Measurements from ENCODE around the gene AGAP1. TPM values are rescaled to one million over a fixed set of nuclear protein-coding genes. Genes with fewer than 3 reads are reported as not detected.

Gene AGAP1
- total and polyA plus RNA-seq, 2 donors (not counting 3 experiments of a cell fraction or from before 2014, with no cell fraction given), result 10.2 to 20.9 TPM

DNA sequence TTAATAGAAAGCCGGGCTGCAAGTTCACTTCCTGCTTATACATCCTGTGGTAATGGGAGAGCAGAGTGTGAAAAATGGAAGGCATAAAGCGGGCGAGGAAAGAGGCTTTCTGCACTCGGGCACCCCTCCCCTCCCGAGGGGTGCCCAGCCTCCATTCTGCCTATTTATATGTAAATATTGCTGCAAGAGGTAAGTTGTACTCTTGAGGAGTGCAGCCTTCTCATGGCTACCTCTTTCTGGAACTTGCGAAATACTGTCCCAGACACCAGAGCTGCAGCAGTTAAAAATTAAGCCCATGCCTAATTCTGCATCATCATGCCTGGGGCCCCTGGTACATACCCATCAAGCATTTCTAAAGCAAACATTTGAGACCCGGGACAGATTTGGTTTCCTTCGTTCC, 518.3 kb downstream of the AGAP1 start:
- Histone ChIP-seq H3K79me2 (ENCODE audit: control insufficient read depth, insufficient read depth, low read length) (no peaks in the 10 kb centered on the region), H3K4me3 (replicated peaks in 1 of 3; ENCODE audit: insufficient read depth in 1 of 3, low read depth in 1 of 3, low read length in 3 of 3) (no peak overlapping the region), H3K9me1 (replicated peaks; ENCODE audit: control insufficient read depth, extremely low read depth, insufficient read depth, low read length) (no peaks in the 10 kb centered on the region), H3K36me3 (ENCODE audit: control insufficient read depth in 2 of 2, extremely low read depth in 1 of 2, insufficient read depth in 2 of 2, low read length in 2 of 2) (no peaks in the 10 kb centered on the region), H2AFZ (ENCODE audit: low read depth, low read length) (no peak overlapping the region), H3K4me2 (ENCODE audit: insufficient read depth, low read length) (no peak overlapping the region), H3K27me3 (ENCODE audit: control insufficient read depth in 2 of 2, insufficient read depth in 2 of 2, low read length in 2 of 2) (no peaks in the 10 kb centered on the region), H4K20me1 (replicated peaks; ENCODE audit: control insufficient read depth, extremely low read depth, insufficient read depth, low read length) (no peaks in the 10 kb centered on the region), H3K9me3 (replicated peaks; ENCODE audit: control insufficient read depth, insufficient read depth, low read length) (no peaks in the 10 kb centered on the region), H3K9ac (replicated peaks; ENCODE audit: extremely low read depth, insufficient read depth, low read length) (no peak overlapping the region), H3K4me1 (ENCODE audit: control insufficient read depth, extremely low read depth, insufficient read depth, low read length) (no peaks in the 10 kb centered on the region), H3K27ac (ENCODE audit: insufficient read depth, low read depth, low read length) (no peak overlapping the region)
- TF ChIP-seq FOS (IDR thresholded peaks at IDR 0.05; ENCODE audit: borderline replicate concordance, insufficient read depth, low read length), result no peak
- TF ChIP-seq POLR2A (IDR thresholded peaks at IDR 0.05; ENCODE audit: low read depth, low read length), result no peak
- no peak for TF ChIP-seq POLR2AphosphoS5 (IDR thresholded peaks at IDR 0.05; ENCODE audit: insufficient read depth, low read depth, low read length)
- TF ChIP-seq, protein P1, sequence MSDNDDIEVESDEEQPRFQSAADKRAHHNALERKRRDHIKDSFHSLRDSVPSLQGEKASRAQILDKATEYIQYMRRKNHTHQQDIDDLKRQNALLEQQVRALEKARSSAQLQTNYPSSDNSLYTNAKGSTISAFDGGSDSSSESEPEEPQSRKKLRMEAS (IDR thresholded peaks at IDR 0.05; ENCODE audit: insufficient read depth, insufficient read length), result no peak
- no peak for TF ChIP-seq EZH2 (IDR thresholded peaks at IDR 0.05; ENCODE audit: borderline replicate concordance, low read depth, low read length, severe bottlenecking)
- no peak for TF ChIP-seq GATA2 (IDR thresholded peaks at IDR 0.05; ENCODE audit: insufficient read depth, insufficient read length, low read depth, low read length)
- dilution Hi-C loops (cut with MboI; ENCODE audit: extremely low pct_ligation_motif_present, low sequenced_read_pairs) (no loop called here), intact Hi-C loops (cut with micrococcal nuclease) (no loop called here)
- CTCF ChIA-PET, result no interaction called here
- FAIRE-seq (no peak), DNase-seq (ENCODE audit: low read depth, low spot score) (no peak)
- POLR2A ChIA-PET, result no interaction called here
- BruUV-seq (replicated peaks), result no TSS peak

DNA sequence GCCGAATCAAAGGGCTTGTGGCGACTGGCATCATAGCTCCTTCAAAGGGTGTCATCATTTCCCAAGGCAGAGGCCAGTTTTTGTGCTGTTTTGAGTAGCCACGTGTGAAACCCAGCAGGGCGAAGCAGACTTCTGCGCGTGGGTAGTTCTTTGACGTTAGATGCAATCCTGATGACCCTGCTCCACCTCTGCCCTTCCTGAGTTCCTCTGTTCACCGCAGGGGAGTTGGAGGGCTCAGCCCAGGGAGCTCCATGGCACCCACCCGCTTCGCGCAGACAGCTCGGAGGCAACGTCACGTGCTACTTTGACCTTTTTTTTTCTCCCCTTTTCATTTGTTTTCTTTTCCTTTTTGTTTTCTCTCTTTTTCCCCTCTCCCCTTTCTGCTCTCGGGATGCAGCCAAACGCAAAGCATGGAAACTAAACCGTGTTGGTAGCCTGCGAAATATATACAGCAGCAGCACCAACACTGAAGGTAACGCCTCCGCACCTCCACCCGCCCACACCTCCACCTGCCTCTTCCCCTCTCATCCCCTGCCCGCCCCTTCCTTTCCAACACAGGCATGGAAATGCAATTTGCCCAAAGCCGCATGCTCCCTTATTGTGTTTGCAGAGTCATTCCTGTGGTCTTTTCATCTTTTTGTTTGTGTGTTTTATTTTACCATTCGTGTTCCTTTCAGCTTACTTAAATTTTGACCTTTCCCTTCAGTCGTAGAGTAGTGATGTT, 520.7 kb downstream of the AGAP1 start:
- H3K27ac ChIP-seq (ENCODE audit: insufficient read depth, low read depth, low read length), result no peak overlapping the region
- POLR2A ChIA-PET, result no interaction called here
- H2AFZ ChIP-seq (ENCODE audit: low read depth, low read length), result no peak overlapping the region
- no peaks in the 10 kb centered on the region for H3K4me1 ChIP-seq (ENCODE audit: control insufficient read depth, extremely low read depth, insufficient read depth, low read length)
- FAIRE-seq, result no peak
- H3K27me3 ChIP-seq (ENCODE audit: control insufficient read depth in 2 of 2, insufficient read depth in 2 of 2, low read length in 2 of 2), result no peaks in the 10 kb centered on the region
- no peaks in the 10 kb centered on the region for H4K20me1 ChIP-seq (replicated peaks; ENCODE audit: control insufficient read depth, extremely low read depth, insufficient read depth, low read length)
- H3K79me2 ChIP-seq (ENCODE audit: control insufficient read depth, insufficient read depth, low read length), result no peaks in the 10 kb centered on the region
- no peaks in the 10 kb centered on the region for H3K36me3 ChIP-seq (ENCODE audit: control insufficient read depth in 2 of 2, extremely low read depth in 1 of 2, insufficient read depth in 2 of 2, low read length in 2 of 2)
- CTCF ChIA-PET, result interaction anchor here (1.5 kb wide), 1 partner anchor 78 kb away, joined by 3 read pairs; no protein-coding TSS in a partner anchor
- H3K9ac ChIP-seq (replicated peaks; ENCODE audit: extremely low read depth, insufficient read depth, low read length), result no peak overlapping the region
- no peaks in the 10 kb centered on the region for H3K9me1 ChIP-seq (replicated peaks; ENCODE audit: control insufficient read depth, extremely low read depth, insufficient read depth, low read length)
- no peak overlapping the region for H3K4me3 ChIP-seq (replicated peaks in 1 of 3; ENCODE audit: insufficient read depth in 1 of 3, low read depth in 1 of 3, low read length in 3 of 3)
- BruUV-seq (replicated peaks), result no TSS peak
- dilution Hi-C loops (cut with MboI; ENCODE audit: extremely low pct_ligation_motif_present, low sequenced_read_pairs), result no loop called here
- H3K9me3 ChIP-seq (replicated peaks; ENCODE audit: control insufficient read depth, insufficient read depth, low read length), result no peaks in the 10 kb centered on the region
- intact Hi-C loops (cut with micrococcal nuclease), result no loop called here
- H3K4me2 ChIP-seq (ENCODE audit: insufficient read depth, low read length), result no peak overlapping the region
- no peak for TF ChIP-seq EZH2 (IDR thresholded peaks at IDR 0.05; ENCODE audit: borderline replicate concordance, low read depth, low read length, severe bottlenecking)
- TF ChIP-seq, protein P2, sequence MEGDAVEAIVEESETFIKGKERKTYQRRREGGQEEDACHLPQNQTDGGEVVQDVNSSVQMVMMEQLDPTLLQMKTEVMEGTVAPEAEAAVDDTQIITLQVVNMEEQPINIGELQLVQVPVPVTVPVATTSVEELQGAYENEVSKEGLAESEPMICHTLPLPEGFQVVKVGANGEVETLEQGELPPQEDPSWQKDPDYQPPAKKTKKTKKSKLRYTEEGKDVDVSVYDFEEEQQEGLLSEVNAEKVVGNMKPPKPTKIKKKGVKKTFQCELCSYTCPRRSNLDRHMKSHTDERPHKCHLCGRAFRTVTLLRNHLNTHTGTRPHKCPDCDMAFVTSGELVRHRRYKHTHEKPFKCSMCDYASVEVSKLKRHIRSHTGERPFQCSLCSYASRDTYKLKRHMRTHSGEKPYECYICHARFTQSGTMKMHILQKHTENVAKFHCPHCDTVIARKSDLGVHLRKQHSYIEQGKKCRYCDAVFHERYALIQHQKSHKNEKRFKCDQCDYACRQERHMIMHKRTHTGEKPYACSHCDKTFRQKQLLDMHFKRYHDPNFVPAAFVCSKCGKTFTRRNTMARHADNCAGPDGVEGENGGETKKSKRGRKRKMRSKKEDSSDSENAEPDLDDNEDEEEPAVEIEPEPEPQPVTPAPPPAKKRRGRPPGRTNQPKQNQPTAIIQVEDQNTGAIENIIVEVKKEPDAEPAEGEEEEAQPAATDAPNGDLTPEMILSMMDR (IDR thresholded peaks at IDR 0.05; ENCODE audit: extremely low read depth in 1 of 2, insufficient read depth in 1 of 2, low read depth in 1 of 2, low read length in 2 of 2), result no peak
- DNase-seq (ENCODE audit: low read depth, low spot score), result no peak

Measured in endothelial cell of umbilical vein (primary cell).